HL-60 (cell line): ENCODE measurements around the gene CDK17.
"Not testable (repeated sequence)": the region's sequence is repeated elsewhere in the genome, so short reads cannot be mapped to it uniquely, and the experiment has no call there.

ENCODE experiments used
- DNase-seq, 2 experiments: peaks; one replicate each; pipeline ENCODE4 v3.0.0-alpha.2; 2010 to 2020; ENCODE audit warnings: low read depth in 1 of 2, low spot score in 1 of 2
- H3K27ac ChIP-seq: fragments of 250-450 bp; sonication (Bioruptor Pico); replicated peaks from 2 replicates; pipeline ENCODE4 v1.5.1; 2020; ENCODE audit warnings: mild to moderate bottlenecking, moderate library complexity
- H3K27me3 ChIP-seq: fragments of 250-450 bp; sonication (Bioruptor Pico); 2 replicates; pipeline ENCODE4 v1.5.1; 2021; ENCODE audit warnings: mild to moderate bottlenecking, moderate library complexity; ENCODE audit not compliant: insufficient read depth, poor library complexity, severe bottlenecking
- H3K4me3 ChIP-seq: replicated peaks from 2 replicates; pipeline ENCODE4 v1.5.1; 2011; ENCODE audit warnings: mild to moderate bottlenecking, control low read depth, low read length; ENCODE audit not compliant: insufficient read depth
- CTCF ChIP-seq: IDR thresholded peaks from one replicate; pipeline ENCODE4 v1.5.1; 2011; ENCODE audit warnings: low read length, control low read depth, inconsistent platforms; ENCODE audit not compliant: insufficient read depth
- GABPA ChIP-seq: IDR thresholded peaks from 2 replicates; pipeline ENCODE4 v1.6.1; 2012; ENCODE audit warnings: low read depth
- POLR2AphosphoS5 ChIP-seq: IDR thresholded peaks from 2 replicates; pipeline ENCODE4 v1.6.1; 2012; ENCODE audit warnings: low read depth
- REST ChIP-seq: IDR thresholded peaks from 2 replicates; pipeline ENCODE4 v1.6.1; 2012; ENCODE audit warnings: low read depth; ENCODE audit not compliant: insufficient replicate concordance
- SPI1 ChIP-seq: IDR thresholded peaks from 2 replicates; pipeline ENCODE4 v1.6.1; 2012; ENCODE audit warnings: low read depth, mild to moderate bottlenecking, borderline replicate concordance

Gene CDK17

GRCh38 chr12:96421014-96421413 is 20.8 kb upstream of the CDK17 start:
- Histone ChIP-seq H3K27ac (no peak overlapping the region), H3K4me3 (no peak overlapping the region), H3K27me3 (no peaks in the 10 kb centered on the region)
- no peak for DNase-seq
- no peak for TF ChIP-seq GABPA
- TF ChIP-seq CTCF = no peak
- no peak for TF ChIP-seq REST
- TF ChIP-seq POLR2AphosphoS5 = no peak
- no peak for TF ChIP-seq SPI1

- Histone ChIP-seq H3K27me3 (no peaks in the 10 kb centered on the region), H3K27ac (no peak overlapping the region)
- TF ChIP-seq REST (no peak), CTCF (no peak), SPI1 (no peak), POLR2AphosphoS5 (no peak), GABPA (no peak)
Measured at GRCh38 chr12:96420277-96420835, 20.1 kb upstream of the CDK17 start.

GRCh38 chr12:96419576-96420276 is 19.5 kb upstream of the CDK17 start:
- H3K27me3 ChIP-seq = no peaks in the 10 kb centered on the region
- H3K27ac ChIP-seq = no peak overlapping the region
- no peak for DNase-seq
- H3K4me3 ChIP-seq = no peak overlapping the region
- no peak for TF ChIP-seq GABPA
- TF ChIP-seq POLR2AphosphoS5 = no peak
- TF ChIP-seq CTCF = no peak
- no peak for TF ChIP-seq REST
- TF ChIP-seq SPI1 = no peak

More at GRCh38 chr12:96420277-96420835, 20.1 kb upstream of the CDK17 start:
- no peak overlapping the region for H3K4me3 ChIP-seq
- no peak for DNase-seq

GRCh38 chr12:96417688-96418087 is 17.4 kb upstream of the CDK17 start:
- DNase-seq, H3K27me3 ChIP-seq, H3K27ac ChIP-seq: not testable (repeated sequence)

More at GRCh38 chr12:96417688-96418087, 17.4 kb upstream of the CDK17 start:
- H3K4me3 ChIP-seq = not testable (repeated sequence)
